ENCODE data around the gene S100A3.
"Not testable (repeated sequence)": the region's sequence is repeated elsewhere in the genome, so short reads cannot be mapped to it uniquely, and the experiment has no call there.

S100A3 gene

DNA sequence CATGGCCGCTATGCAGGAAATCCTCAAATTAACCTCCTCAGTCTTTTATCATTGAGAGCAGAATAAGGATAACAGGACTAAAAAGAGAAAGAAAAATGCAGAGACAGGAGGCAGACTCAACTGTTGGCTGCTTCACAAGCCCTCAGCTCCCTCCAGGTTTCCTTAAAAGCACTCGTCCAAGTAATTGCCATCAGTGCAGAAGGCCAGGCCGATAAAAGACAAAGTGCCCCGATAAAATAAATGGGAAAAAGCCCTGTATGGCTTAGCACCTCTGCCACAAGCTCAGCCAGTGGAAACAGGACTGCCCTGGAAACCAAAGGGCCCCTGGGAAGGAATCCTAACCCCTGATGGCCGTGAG, 21.4 kb downstream of the S100A3 start:
- peaks cover 19% of the 10 kb centered on the region for H3K4me1 Mint-ChIP-seq
- peaks cover under 1% of the 10 kb centered on the region for H3K9me3 Mint-ChIP-seq
- DNase-seq, result no peak
- no peak overlapping the region for H3K4me3 Mint-ChIP-seq
- peaks cover 7% of the 10 kb centered on the region for H3K27me3 Mint-ChIP-seq (ENCODE audit: low read depth, poor library complexity)
- H3K27ac Mint-ChIP-seq, result no peak overlapping the region
- H3K36me3 Mint-ChIP-seq (ENCODE audit: low read depth), result no peaks in the 10 kb centered on the region
- TF ChIP-seq, protein P1, sequence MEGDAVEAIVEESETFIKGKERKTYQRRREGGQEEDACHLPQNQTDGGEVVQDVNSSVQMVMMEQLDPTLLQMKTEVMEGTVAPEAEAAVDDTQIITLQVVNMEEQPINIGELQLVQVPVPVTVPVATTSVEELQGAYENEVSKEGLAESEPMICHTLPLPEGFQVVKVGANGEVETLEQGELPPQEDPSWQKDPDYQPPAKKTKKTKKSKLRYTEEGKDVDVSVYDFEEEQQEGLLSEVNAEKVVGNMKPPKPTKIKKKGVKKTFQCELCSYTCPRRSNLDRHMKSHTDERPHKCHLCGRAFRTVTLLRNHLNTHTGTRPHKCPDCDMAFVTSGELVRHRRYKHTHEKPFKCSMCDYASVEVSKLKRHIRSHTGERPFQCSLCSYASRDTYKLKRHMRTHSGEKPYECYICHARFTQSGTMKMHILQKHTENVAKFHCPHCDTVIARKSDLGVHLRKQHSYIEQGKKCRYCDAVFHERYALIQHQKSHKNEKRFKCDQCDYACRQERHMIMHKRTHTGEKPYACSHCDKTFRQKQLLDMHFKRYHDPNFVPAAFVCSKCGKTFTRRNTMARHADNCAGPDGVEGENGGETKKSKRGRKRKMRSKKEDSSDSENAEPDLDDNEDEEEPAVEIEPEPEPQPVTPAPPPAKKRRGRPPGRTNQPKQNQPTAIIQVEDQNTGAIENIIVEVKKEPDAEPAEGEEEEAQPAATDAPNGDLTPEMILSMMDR (IDR thresholded peaks at IDR 0.05), result no peak

- H3K4me3 Mint-ChIP-seq, result no peak overlapping the region
- no peak for DNase-seq
- no peak overlapping the region for H3K27ac Mint-ChIP-seq
- TF ChIP-seq, protein P1 (IDR thresholded peaks at IDR 0.05), result no peak
- peaks cover 14% of the 10 kb centered on the region for H3K4me1 Mint-ChIP-seq
- H3K9me3 Mint-ChIP-seq, result peaks cover 4% of the 10 kb centered on the region
- H3K27me3 Mint-ChIP-seq (ENCODE audit: low read depth, poor library complexity), result peaks cover 7% of the 10 kb centered on the region
- no peaks in the 10 kb centered on the region for H3K36me3 Mint-ChIP-seq (ENCODE audit: low read depth)
These were observed 21.9 kb downstream of the S100A3 start for GRCh38 chr1:153527023-153527682.

GRCh38 chr1:153526132-153526543, 22.9 kb downstream of the S100A3 start:
- Mint-ChIP-seq H3K4me1 (peaks cover 13% of the 10 kb centered on the region), H3K4me3 (no peak overlapping the region), H3K36me3 (ENCODE audit: low read depth) (no peaks in the 10 kb centered on the region), H3K27me3 (ENCODE audit: low read depth, poor library complexity) (peaks cover 7% of the 10 kb centered on the region), H3K9me3 (peaks cover 4% of the 10 kb centered on the region), H3K27ac (no peak overlapping the region)
- no peak for DNase-seq
- TF ChIP-seq, protein P1 (IDR thresholded peaks at IDR 0.05), result no peak

GRCh38 chr1:153525088-153525728, 23.9 kb downstream of the S100A3 start:
- no peak for DNase-seq
- TF ChIP-seq, protein P1 (IDR thresholded peaks at IDR 0.05), result no peak
- Mint-ChIP-seq H3K36me3 (ENCODE audit: low read depth) (no peaks in the 10 kb centered on the region), H3K9me3 (peaks cover 4% of the 10 kb centered on the region), H3K27ac (no peak overlapping the region), H3K4me3 (no peak overlapping the region), H3K27me3 (ENCODE audit: low read depth, poor library complexity) (peaks cover 7% of the 10 kb centered on the region), H3K4me1 (peaks cover 13% of the 10 kb centered on the region)

- H3K27ac Mint-ChIP-seq; H3K36me3 Mint-ChIP-seq (ENCODE audit: low read depth); DNase-seq; H3K9me3 Mint-ChIP-seq; H3K27me3 Mint-ChIP-seq (ENCODE audit: low read depth, poor library complexity); H3K4me3 Mint-ChIP-seq: not testable (repeated sequence)
- peaks cover 18% of the 10 kb centered on the region for H3K4me1 Mint-ChIP-seq
These were observed 26.6 kb downstream of the S100A3 start for GRCh38 chr1:153522353-153523048.

DNA sequence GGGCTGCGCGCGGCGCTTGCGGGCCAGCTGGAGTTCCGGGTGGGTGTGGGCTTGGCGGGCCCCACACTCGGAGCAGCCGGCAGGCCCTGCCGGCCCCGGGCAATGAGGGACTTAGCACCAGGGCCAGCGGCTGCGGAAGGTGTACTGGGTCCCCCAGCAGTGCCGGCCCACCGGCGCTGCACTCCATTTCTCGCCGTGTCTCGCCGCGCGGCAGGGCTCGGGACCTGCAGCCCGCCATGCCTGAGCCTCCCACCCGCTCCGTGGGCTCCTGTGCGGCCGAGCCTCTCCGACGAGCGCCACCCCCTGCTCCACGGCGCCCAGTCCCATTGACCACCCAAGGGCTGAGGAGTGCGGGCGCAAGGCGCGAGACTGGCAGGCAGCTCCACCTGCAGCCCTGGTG, 27.2 kb downstream of the S100A3 start:
- not testable (repeated sequence) for H3K27me3 Mint-ChIP-seq (ENCODE audit: low read depth, poor library complexity); DNase-seq
- peaks cover 14% of the 10 kb centered on the region for H3K4me1 Mint-ChIP-seq

More for the DNA sequence above, 27.2 kb downstream of the S100A3 start:
- not testable (repeated sequence) for H3K9me3 Mint-ChIP-seq; H3K27ac Mint-ChIP-seq; H3K36me3 Mint-ChIP-seq (ENCODE audit: low read depth); H3K4me3 Mint-ChIP-seq

Measured in nephron progenitor cell (in vitro differentiated cells).